Stimulated activated naive CD4-positive, alpha-beta T cell (primary cell): ENCODE data around the gene TMTC2.
"Not testable (repeated sequence)": the region's sequence is repeated elsewhere in the genome, so short reads cannot be mapped to it uniquely, and the experiment has no call there.

ENCODE experiments used
- DNase-seq, 6 experiments: peaks; one replicate each; lab custom pipeline; 2025; lab: John Stamatoyannopoulos, UW

TMTC2 gene

DNA sequence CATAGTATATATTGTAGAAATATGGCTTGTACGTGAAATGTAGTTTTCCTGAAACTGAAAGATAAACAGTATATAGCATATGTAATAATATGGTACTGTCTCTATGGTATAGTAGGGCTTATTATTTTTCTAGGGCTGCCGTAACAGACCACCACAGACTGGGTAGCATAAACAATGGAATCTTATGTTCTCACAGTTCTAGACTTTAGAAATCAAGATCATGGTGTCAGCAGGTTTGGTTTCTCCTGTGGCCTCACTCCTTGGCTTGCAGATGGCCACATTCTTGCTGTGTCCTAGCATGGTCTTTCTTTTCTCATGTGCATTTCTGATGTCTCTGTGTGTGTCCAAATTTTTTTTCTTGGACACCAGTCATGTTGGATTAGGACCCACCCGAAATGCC is 155.8 kb downstream of the TMTC2 start:
- no peak for DNase-seq

- not testable (repeated sequence) for DNase-seq
Observed at GRCh38 chr12:82845076-82845475, 158.4 kb downstream of the TMTC2 start.

DNA sequence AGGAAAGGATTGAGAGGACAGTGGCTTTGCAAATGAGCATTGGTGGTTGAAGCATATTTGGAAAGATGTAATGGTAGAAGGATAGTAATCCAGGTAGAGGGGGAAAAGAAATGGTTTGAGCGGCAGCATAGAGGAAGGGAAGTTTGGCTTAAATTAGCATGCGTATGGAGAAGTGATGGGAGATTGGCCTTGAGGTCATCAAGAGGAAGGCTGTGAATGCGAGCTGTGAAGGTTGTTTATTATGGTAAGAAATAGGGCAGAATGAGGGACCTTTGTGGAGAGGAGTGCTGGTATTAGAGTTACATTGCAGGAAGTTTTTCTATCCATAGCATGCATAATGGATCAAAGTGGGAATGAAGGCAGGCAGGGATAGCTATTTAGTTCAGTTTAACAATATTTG is 162.1 kb downstream of the TMTC2 start:
- no peak for DNase-seq

DNA sequence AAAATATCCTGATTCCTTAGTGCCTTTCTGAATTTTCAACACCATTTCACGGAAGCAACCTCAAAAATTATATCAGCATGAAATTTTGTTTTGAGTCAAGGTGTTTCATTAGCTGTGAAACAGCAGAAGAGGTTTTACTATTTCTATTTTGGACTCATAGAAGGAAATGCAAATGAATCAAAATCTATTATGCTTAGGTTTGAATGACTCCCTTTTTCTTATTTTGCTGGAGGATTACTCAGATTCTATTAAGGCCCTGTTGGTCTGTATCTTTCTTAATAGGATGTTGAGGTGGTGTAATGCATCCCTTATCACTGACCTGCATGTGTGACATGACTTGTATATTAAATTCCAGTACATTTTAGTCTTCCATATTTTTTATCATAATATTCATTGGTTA is 165.8 kb downstream of the TMTC2 start:
- no peak for DNase-seq

DNA sequence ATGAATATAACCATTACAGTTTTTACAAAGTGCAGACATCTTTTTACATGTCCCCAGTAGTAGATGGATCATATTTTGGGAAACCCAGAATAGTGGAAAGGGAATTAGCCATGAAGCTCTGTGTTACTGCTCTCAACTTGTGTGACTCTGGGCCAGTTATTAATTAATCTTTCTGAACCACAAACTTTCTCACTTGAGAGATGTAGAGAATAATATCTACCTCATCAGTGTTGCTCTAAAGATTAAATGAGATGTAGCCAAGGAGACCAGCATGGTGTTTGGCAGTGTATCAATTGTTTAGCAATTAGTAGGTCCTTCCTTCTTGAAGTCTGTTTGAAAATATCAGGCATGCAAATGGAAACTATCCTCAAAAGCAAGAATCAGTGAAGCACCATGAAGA is 169.2 kb downstream of the TMTC2 start:
- DNase-seq = no peak

DNA sequence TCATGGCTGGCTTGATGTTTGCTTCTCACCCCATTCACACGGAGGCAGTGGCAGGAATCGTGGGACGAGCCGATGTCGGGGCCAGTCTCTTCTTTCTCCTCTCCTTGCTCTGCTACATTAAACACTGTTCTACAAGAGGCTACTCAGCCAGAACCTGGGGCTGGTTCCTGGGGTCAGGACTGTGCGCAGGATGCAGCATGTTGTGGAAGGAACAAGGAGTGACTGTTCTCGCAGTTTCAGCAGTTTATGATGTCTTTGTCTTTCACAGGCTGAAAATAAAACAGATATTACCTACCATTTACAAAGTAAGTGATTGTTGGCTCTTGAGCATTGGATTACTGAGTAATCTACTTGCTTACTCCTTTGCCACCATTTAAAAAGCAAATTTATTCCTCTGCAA is 170.6 kb downstream of the TMTC2 start:
- DNase-seq = no peak

DNA sequence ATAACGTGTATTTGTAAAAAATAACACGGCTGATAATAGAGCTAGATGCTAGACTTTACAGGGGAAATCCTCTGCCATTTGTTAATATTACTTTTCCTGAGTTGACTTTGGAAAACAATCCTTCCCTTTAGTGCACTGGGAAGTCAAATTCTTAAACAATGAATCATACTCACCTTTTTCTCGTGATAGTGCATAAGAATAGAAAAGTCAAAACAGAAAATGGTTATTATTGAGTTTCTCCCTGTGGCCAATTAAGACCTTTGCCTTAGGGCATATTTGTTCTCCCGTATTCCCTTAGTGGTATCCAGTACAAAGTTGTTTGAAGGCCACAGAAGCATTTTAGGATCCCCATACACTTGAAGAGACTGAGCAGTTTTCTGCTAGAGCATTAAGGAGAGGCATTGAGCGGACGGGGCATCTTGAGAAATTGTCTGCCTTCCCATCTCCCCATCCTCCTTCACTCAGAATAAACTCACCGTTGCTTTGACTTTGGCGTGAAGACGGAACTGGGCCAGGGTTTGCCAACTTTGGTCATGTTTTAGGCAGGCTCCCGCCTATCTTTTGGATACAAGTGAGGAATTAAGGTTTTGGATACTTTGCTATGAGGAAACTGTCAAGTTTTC is 171.3 kb downstream of the TMTC2 start:
- no peak for DNase-seq

DNA sequence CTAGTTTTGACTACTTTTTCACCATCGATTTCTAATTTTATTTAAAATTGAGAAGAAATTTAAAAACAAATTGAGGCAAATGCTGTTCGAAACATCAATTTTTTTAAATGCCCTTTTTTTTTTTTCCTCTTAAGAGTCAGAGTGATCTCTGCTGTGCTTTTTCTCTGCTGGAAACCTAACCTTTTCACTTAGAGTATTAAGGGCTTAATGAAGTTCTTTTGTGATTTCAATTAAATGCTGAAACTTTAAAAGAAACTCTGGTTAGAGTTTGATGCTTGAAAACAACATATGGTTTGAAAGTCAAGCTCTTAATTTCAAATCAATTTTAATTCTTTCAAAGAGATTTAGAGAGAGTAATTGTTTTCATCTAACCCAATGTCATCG is 171.8 kb downstream of the TMTC2 start:
- no peak for DNase-seq

GRCh38 chr12:82862069-82862841 is 175.5 kb downstream of the TMTC2 start:
- no peak for DNase-seq

DNA sequence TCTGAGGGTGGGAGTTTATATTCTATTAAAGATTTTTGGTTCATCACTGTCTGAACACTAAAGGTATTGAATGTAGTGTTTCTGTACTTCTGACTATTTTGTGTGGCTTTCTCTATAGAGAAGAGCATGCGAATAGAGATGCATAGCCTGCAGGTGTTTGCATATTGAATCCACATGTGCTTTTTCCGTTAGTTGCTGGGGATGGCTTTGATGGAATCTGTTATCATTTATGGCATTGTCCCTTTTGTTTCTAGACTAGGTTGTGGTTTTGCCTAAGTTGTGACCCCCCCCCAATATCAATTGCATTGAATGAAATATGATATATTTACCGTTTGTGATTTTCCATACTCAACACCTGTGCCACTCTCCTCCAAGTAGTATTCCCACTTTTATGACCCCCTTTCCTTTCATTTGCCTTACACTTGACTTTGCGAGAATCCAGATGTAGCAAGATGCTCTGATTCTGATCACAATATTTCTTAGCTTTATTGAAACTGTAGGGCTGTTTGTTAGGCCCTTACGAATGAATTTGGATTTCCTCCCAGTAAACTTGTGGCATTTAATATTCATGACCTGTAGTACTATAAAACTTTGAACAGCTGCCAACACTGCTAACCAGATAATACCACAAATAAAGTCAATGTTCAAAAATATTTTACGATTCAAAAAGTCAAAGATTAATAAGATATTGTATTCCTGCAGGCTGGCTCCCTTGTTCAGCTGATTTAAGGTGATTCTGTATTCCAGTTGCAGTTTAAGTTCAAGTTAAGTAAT is 176.4 kb downstream of the TMTC2 start:
- no peak for DNase-seq

DNA sequence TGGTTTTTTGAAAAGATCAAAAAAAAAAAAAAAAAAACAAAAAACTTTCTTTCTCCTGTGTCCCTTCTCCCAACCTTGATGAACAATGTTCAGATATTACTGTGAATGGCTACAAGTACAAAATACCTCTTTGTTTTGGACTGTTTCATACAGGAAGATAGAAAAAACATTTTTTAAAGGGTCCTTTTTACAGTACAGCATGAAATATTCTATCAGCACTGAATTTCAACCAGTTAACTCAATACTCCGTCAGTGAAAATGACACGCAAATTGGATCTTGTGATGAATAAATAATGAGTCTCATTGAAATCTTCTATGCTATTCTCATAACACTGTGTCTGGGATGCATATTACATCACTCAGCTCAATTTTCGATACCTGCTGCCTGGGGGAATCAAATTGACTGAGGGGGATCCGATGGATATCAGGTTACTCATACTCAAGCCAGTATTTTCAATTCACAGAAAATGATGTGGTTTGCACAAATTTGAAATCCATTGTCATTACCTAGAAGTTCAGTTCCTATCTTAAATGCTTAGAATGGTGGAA is 179.6 kb downstream of the TMTC2 start:
- DNase-seq = no peak

DNA sequence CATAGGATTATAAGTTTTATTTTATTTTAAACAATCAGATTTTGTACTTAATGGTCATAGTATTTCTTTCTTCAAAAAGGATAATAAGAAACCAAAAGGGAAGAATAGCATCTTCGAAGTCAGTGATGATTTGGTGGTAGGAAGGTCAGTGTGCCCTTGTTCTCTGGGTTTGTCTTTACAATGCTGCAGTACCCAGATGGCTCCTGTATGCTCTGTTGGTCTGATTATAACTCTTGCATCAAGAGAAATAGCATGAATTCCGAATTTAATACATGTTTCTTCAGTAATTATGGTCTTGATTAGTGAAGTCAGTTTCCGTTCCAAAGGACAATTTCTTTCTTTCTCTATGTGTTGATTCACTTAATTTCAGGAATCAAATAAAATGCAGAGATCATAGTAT is 180.2 kb downstream of the TMTC2 start:
- DNase-seq = no peak

DNA sequence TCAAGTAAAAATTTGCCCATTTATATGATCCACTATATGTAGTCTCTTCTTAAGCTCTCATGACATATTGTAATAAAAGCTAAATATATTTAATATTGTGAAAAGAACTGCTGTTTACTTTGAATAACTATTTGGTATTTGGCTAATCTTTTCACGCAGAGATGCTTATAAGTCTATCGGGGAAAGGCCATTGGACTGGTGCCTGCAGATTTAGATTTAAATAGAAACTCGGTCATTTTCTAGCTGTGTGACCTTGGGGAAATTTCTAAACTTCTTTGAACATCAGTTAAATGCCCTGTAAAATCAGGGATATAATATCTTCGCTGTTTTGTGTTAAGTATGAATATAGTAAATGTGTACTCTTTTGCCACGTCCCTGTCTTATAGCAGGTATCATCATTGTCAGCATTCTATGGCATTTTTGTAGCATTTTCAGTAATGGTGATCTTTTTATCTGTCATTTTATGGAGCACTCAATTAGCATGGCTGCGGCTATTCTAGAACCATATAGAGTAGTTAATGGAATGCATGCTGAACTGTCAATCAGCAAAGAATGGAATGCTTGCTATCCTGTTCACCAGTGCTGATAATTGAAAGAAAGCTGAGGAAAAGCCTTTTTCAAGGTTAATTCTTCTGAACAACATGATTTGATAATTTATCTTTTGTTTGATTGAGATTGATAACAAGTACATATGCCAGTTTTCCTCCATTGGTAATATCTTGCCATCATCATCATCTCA is 181.2 kb downstream of the TMTC2 start:
- DNase-seq = no peak

GRCh38 chr12:82870771-82871377 is 184.2 kb downstream of the TMTC2 start:
- no peak for DNase-seq

- DNase-seq = no peak
Observed at GRCh38 chr12:82872088-82872487, 185.4 kb downstream of the TMTC2 start.

DNA sequence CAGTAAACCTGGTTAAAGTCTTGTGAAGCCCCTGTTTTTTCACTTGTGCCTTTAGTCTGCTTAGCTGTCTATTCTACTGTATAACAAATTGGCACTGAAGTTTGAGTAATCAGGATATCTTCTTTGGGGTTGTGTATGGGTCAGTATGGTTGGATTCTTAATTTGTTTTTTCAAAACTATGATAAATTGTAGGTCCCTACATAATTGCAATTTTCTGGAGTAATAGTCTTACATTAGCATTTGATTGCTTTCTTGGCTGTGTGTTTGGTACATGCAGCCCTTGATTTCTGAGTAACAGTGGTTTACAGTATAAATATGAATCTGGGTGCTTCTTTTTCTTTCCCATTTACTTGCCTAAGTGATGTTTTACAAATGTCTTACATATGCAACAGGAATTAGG is 186.6 kb downstream of the TMTC2 start:
- DNase-seq = no peak

DNA sequence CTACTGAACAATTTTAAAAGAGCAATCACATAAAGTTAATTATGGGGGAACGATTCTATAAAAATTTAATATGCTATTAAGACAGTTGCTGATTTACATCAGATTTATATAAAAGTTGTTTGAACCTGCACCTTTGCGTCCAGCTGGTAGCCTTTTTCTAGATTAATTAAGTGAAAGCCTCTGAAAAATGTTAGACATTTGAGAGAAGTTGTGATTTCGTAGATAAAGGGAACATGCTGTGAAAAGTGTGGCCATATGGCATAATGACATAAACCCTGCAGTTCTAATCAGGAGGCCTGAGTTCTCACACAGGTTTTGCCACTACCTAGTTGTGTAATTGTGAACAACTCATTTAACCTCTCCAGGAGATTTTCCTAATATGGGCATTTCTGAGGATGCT is 187.2 kb downstream of the TMTC2 start:
- no peak for DNase-seq

- DNase-seq = no peak
Observed at GRCh38 chr12:82874945-82875344, 188.2 kb downstream of the TMTC2 start.

- no peak for DNase-seq
Observed at GRCh38 chr12:82876075-82876474, 189.4 kb downstream of the TMTC2 start.

DNA sequence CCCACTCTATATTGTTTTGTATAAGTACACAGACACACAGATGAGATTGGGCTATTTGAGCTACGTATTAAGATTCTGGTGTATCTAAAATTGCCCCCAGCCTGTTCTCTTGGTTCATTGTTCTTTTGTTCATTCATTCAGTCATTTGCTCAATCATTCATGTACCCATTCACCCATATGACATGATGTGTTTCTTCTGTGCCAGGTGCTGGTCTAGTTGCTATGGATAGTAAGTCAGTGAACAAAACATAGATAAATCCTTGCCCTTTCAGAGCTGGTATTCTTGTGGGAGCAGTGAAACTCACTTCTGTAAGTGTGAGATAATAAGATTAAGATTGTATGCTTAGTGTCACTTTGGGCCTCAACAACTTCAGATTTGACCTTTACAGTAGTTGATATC is 191.3 kb downstream of the TMTC2 start:
- DNase-seq = no peak

GRCh38 chr12:82880442-82880901 is 193.8 kb downstream of the TMTC2 start:
- no peak for DNase-seq
